Panc1 (cell line): ENCODE data around the gene GPA33. TPM values are rescaled to one million over a fixed set of nuclear protein-coding genes. Genes with fewer than 3 reads are reported as not detected.

Experiments used
- ATAC-seq: fragments of 200-7000 bp; cut with Tn5 transposase; 2 replicates; pipeline ENCODE4 v1.9.1; 2020; ENCODE audit warnings: mild to moderate bottlenecking, moderate library complexity
- BruUV-seq: library from RNA; stranded (reverse); fragments of 400-500 nt; replicated peaks from 2 replicates; lab custom pipeline; 2021; lab: Mats Ljungman, UMichigan
- CTCF ChIA-PET: fragments of 300-600 bp; sonication (Branson Sonifier 250); formaldehyde crosslinking; loops from one replicate; lab custom pipeline; 2022; ENCODE audit warnings: antibody characterized with exemption; lab: Charles Lee
- POLR2A ChIA-PET: fragments of 300-600 bp; sonication (Branson Sonifier 250); formaldehyde crosslinking; loops from one replicate; lab custom pipeline; 2022; ENCODE audit warnings: antibody characterized with exemption; lab: Charles Lee
- DNase-seq: peaks from one replicate; pipeline ENCODE4 v3.0.0-alpha.2; 2010; ENCODE audit warnings: low read depth, low spot score
- H3K27ac ChIP-seq: 2 replicates; pipeline ENCODE4 v1.5.1; 2011; ENCODE audit warnings: mild to moderate bottlenecking, low read length, inconsistent platforms
- H3K27me3 ChIP-seq: fragments of 200-500 bp; sonication (Bioruptor generic); 2 replicates; pipeline ENCODE4 v1.6.0; 2014; ENCODE audit warnings: low read length, inconsistent platforms; ENCODE audit not compliant: control insufficient read depth, insufficient read depth
- H3K36me3 ChIP-seq: fragments of 200-500 bp; sonication (Bioruptor generic); 2 replicates; pipeline ENCODE4 v1.5.1; 2014; ENCODE audit warnings: inconsistent platforms, mild to moderate bottlenecking, low read length, moderate library complexity; ENCODE audit not compliant: control insufficient read depth, insufficient read depth
- H3K4me1 ChIP-seq: 2 replicates; pipeline ENCODE4 v1.5.1; 2011; ENCODE audit warnings: inconsistent platforms, mild to moderate bottlenecking, low read length, moderate library complexity; ENCODE audit not compliant: control insufficient read depth, insufficient read depth
- H3K4me3 ChIP-seq, 2 experiments: 2 replicates each; pipeline ENCODE4 v1.5.1; 2011 to 2012; ENCODE audit warnings: low read depth in 2 of 2, low read length in 2 of 2, mild to moderate bottlenecking in 2 of 2, inconsistent platforms in 1 of 2, moderate library complexity in 1 of 2
- H3K9me3 ChIP-seq: fragments of 200-500 bp; sonication (Bioruptor generic); 2 replicates; pipeline ENCODE4 v1.5.1; 2014; ENCODE audit warnings: low read depth, mild to moderate bottlenecking, inconsistent platforms, low read length, moderate library complexity; ENCODE audit not compliant: control insufficient read depth, insufficient read depth
- POLR2AphosphoS5 ChIP-seq: IDR thresholded peaks from 2 replicates; pipeline ENCODE4 v1.6.1; 2012; ENCODE audit warnings: mild to moderate bottlenecking, low read depth, low read length, moderate library complexity
- SIN3A ChIP-seq: IDR thresholded peaks from 2 replicates; pipeline ENCODE4 v1.6.1; 2012; ENCODE audit warnings: low read depth, mild to moderate bottlenecking, low read length, moderate library complexity, borderline replicate concordance; ENCODE audit not compliant: insufficient read depth
- TCF7L2 ChIP-seq: IDR thresholded peaks from 2 replicates; pipeline ENCODE4 v1.6.1; 2011; ENCODE audit warnings: mild to moderate bottlenecking, low read depth, low read length, inconsistent platforms
- in situ Hi-C: cut with HindIII; loops from 2 replicates; pipeline ENCODE4 v1.10.0; 2016; ENCODE audit warnings: low sequenced_read_pairs, low pct_unique_long_range_greater_than_20kb
- intact Hi-C: fragments of 100-400 bp; cut with micrococcal nuclease; formaldehyde crosslinking; loops from one replicate; pipeline ENCODE4 v1.10.0; 2022; ENCODE audit not compliant: unreplicated experiment
- total RNA-seq: library from RNA; stranded (reverse); gene quantifications from one replicate; pipeline ENCODE4 v1.2.1, GENCODE V29; 2021; ENCODE audit not compliant: unreplicated experiment
- TF ChIP-seq, protein P1 (sequence below): fragments of 450-650 bp; IDR thresholded peaks from 2 replicates; pipeline ENCODE4 v1.5.1; 2017; ENCODE audit warnings: mild to moderate bottlenecking
- TF ChIP-seq, protein P2 (sequence below), 2 experiments: IDR thresholded peaks; 2 replicates each; pipeline ENCODE4 v1.6.1; 2011 to 2012; ENCODE audit warnings: low read depth in 2 of 2, control low read depth in 1 of 2, low read length in 1 of 2, mild to moderate bottlenecking in 1 of 2, moderate library complexity in 1 of 2; ENCODE audit not compliant: insufficient read depth in 1 of 2

The GPA33 gene
- total RNA-seq, 1 experiment from 2014 or later = 0.18 TPM

DNA sequence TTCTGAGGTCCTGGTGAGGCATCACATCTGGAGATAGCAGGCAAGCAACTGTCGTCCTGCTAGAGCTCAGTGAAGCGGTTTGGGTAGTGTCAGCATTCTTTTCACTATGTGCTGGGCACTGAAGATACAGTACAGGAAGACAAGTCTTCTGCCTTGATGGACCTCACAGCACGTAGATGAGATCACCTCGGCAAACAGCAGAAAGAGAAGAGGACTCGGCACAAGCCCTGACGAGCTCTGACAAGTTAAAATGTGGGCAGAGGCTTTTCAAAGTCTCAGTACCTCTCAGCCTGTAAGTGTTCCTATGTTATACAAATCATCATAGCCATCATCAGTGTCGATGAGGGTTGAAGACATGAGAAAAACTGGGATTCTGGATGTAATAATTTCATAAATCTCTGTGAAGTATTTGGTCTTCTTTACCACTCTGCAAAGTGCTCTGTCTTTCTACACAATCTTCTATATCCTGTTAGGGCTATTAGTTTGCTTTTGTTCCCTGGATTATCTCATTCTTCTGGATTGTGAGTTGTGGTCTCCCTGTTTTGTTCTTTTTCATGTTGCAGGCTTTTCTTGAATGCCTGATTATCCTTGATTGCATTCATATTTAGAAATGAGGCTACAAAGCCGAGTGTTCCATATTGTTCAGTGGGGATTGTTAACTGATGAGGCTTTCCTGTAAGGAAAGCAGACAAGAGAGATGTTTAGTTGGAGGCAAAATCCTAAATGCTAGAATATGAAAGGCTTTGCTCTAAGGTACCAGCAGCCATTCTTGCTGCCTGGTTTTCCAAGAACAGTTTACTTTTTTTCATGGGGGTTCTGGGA, 76.9 kb downstream of the GPA33 start:
- POLR2A ChIA-PET = no interaction called here
- peaks cover 20% of the 10 kb centered on the region for H3K27me3 ChIP-seq
- CTCF ChIA-PET = no interaction called here
- H3K4me1 ChIP-seq = no peaks in the 10 kb centered on the region
- H3K4me3 ChIP-seq = no peak overlapping the region
- no peak for ATAC-seq
- no peak overlapping the region for H3K27ac ChIP-seq
- in situ Hi-C loops (no loop called here), intact Hi-C loops (no loop called here)
- no peaks in the 10 kb centered on the region for H3K9me3 ChIP-seq
- no peak for DNase-seq
- TF ChIP-seq TCF7L2 (no peak), SIN3A (no peak), POLR2AphosphoS5 (no peak)
- TF ChIP-seq, protein P1, sequence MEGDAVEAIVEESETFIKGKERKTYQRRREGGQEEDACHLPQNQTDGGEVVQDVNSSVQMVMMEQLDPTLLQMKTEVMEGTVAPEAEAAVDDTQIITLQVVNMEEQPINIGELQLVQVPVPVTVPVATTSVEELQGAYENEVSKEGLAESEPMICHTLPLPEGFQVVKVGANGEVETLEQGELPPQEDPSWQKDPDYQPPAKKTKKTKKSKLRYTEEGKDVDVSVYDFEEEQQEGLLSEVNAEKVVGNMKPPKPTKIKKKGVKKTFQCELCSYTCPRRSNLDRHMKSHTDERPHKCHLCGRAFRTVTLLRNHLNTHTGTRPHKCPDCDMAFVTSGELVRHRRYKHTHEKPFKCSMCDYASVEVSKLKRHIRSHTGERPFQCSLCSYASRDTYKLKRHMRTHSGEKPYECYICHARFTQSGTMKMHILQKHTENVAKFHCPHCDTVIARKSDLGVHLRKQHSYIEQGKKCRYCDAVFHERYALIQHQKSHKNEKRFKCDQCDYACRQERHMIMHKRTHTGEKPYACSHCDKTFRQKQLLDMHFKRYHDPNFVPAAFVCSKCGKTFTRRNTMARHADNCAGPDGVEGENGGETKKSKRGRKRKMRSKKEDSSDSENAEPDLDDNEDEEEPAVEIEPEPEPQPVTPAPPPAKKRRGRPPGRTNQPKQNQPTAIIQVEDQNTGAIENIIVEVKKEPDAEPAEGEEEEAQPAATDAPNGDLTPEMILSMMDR = no peak
- TF ChIP-seq, protein P2, sequence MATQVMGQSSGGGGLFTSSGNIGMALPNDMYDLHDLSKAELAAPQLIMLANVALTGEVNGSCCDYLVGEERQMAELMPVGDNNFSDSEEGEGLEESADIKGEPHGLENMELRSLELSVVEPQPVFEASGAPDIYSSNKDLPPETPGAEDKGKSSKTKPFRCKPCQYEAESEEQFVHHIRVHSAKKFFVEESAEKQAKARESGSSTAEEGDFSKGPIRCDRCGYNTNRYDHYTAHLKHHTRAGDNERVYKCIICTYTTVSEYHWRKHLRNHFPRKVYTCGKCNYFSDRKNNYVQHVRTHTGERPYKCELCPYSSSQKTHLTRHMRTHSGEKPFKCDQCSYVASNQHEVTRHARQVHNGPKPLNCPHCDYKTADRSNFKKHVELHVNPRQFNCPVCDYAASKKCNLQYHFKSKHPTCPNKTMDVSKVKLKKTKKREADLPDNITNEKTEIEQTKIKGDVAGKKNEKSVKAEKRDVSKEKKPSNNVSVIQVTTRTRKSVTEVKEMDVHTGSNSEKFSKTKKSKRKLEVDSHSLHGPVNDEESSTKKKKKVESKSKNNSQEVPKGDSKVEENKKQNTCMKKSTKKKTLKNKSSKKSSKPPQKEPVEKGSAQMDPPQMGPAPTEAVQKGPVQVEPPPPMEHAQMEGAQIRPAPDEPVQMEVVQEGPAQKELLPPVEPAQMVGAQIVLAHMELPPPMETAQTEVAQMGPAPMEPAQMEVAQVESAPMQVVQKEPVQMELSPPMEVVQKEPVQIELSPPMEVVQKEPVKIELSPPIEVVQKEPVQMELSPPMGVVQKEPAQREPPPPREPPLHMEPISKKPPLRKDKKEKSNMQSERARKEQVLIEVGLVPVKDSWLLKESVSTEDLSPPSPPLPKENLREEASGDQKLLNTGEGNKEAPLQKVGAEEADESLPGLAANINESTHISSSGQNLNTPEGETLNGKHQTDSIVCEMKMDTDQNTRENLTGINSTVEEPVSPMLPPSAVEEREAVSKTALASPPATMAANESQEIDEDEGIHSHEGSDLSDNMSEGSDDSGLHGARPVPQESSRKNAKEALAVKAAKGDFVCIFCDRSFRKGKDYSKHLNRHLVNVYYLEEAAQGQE (IDR thresholded peaks at IDR 0.05; ENCODE audit: insufficient read depth in 1 of 2, low read depth in 2 of 2, low read length in 1 of 2) = no peak
- no TSS peak for BruUV-seq
- no peaks in the 10 kb centered on the region for H3K36me3 ChIP-seq

DNA sequence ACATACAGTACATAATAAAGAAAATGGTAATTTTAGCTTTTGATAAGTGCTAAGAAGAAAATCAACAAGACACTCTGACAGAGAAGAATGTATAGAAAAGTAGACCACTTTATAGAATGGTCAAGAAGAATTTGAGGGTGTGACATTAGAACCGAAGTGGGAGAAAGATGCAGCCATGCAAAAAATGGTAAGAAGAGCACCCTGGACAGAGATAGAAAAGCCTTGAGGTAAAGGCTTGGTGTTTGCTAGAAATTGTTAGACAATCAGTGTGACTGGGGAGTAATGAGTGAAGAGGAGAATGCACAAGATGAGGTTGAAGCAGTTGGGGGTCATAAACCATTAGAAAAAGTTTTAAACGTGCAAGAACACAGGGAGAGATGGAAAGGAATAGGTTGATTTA, 77.6 kb downstream of the GPA33 start:
- no TSS peak for BruUV-seq
- no peaks in the 10 kb centered on the region for H3K4me1 ChIP-seq
- H3K27me3 ChIP-seq = peaks cover 20% of the 10 kb centered on the region
- POLR2A ChIA-PET = no interaction called here
- intact Hi-C loops = no loop called here
- no peak overlapping the region for H3K4me3 ChIP-seq
- H3K9me3 ChIP-seq = no peaks in the 10 kb centered on the region
- DNase-seq = no peak
- no peak overlapping the region for H3K27ac ChIP-seq
- TF ChIP-seq, protein P2 (IDR thresholded peaks at IDR 0.05; ENCODE audit: insufficient read depth in 1 of 2, low read depth in 2 of 2, low read length in 1 of 2) = no peak
- TF ChIP-seq, protein P1 = no peak
- TF ChIP-seq POLR2AphosphoS5 (no peak), SIN3A (no peak), TCF7L2 (no peak)
- CTCF ChIA-PET = no interaction called here
- ATAC-seq = no peak
- in situ Hi-C loops = no loop called here
- no peaks in the 10 kb centered on the region for H3K36me3 ChIP-seq
